Nephron progenitor cell (in vitro differentiated cells): Measurements from ENCODE around the gene PDXP.

Experiments used
- DNase-seq: peaks from one replicate; pipeline ENCODE4 v3.0.0; 2021
- H3K27ac Mint-ChIP-seq: 2 replicates; pipeline ENCODE4 v1.8.0; 2021; ENCODE audit warnings: mild to moderate bottlenecking, moderate library complexity, mixed read lengths
- H3K27me3 Mint-ChIP-seq: 2 replicates; pipeline ENCODE4 v1.8.0; 2021; ENCODE audit warnings: mild to moderate bottlenecking, low read depth, mixed read lengths; ENCODE audit not compliant: poor library complexity
- H3K36me3 Mint-ChIP-seq: 2 replicates; pipeline ENCODE4 v1.8.0; 2021; ENCODE audit warnings: low read depth, mixed read lengths
- H3K4me1 Mint-ChIP-seq: 2 replicates; pipeline ENCODE4 v1.8.0; 2021; ENCODE audit warnings: mixed read lengths
- H3K4me3 Mint-ChIP-seq: 2 replicates; pipeline ENCODE4 v1.8.0; 2021; ENCODE audit warnings: mild to moderate bottlenecking, moderate library complexity, mixed read lengths
- H3K9me3 Mint-ChIP-seq: 2 replicates; pipeline ENCODE4 v1.8.0; 2021; ENCODE audit warnings: mild to moderate bottlenecking, moderate library complexity, mixed read lengths
- CTCF ChIP-seq: fragments of 200-600 bp; sonication (generic); IDR thresholded peaks from 2 replicates; pipeline ENCODE4 v1.5.0; 2021; ENCODE audit warnings: antibody characterized with exemption

Gene PDXP

GRCh38 chr22:37714634-37715033, 56.1 kb downstream of the PDXP start:
- Mint-ChIP-seq H3K27ac (no peak overlapping the region), H3K27me3 (no peaks in the 10 kb centered on the region), H3K4me3 (no peak overlapping the region), H3K4me1 (peaks cover 19% of the 10 kb centered on the region), H3K36me3 (peaks cover 37% of the 10 kb centered on the region), H3K9me3 (no peaks in the 10 kb centered on the region)
- TF ChIP-seq CTCF, result no peak
- DNase-seq, result no peak

- Mint-ChIP-seq H3K36me3 (peaks cover 36% of the 10 kb centered on the region), H3K27ac (no peak overlapping the region), H3K27me3 (no peaks in the 10 kb centered on the region), H3K4me1 (peaks cover 13% of the 10 kb centered on the region), H3K4me3 (no peak overlapping the region), H3K9me3 (no peaks in the 10 kb centered on the region)
- no peak for DNase-seq
- no peak for TF ChIP-seq CTCF
Observed at GRCh38 chr22:37715760-37716159, 57.2 kb downstream of the PDXP start.
